IMR-90 (cell line): ENCODE measurements around the gene CMIP. TPM values are rescaled to one million over a fixed set of nuclear protein-coding genes. Genes with fewer than 3 reads are reported as not detected.

ENCODE experiments used
- ATAC-seq: fragments of 200-7000 bp; cut with Tn5 transposase; 2 replicates; pipeline ENCODE4 v1.9.1; 2020; ENCODE audit warnings: low read depth, mild to moderate bottlenecking, moderate library complexity
- BruUV-seq: library from RNA; stranded (reverse); fragments of 400-500 nt; replicated peaks from 2 replicates; lab custom pipeline; 2021; lab: Mats Ljungman, UMichigan
- CTCF ChIA-PET: fragments of 300-600 bp; formaldehyde crosslinking; extraction: SDS; loops from one replicate; lab custom pipeline; 2021; ENCODE audit warnings: antibody characterized with exemption; lab: Yijun Ruan, JAX
- POLR2A ChIA-PET: fragments of 300-600 bp; sonication (Branson Sonifier 250); formaldehyde crosslinking; loops from one replicate; lab custom pipeline; 2022; ENCODE audit warnings: antibody characterized with exemption; ENCODE audit not compliant: unreplicated experiment; lab: Charles Lee
- DNase-seq: peaks from one replicate; pipeline ENCODE4 v3.0.0; 2013
- H2AFZ ChIP-seq: replicated peaks from 2 replicates; pipeline ENCODE3; 2013; ENCODE audit warnings: low read length, mild to moderate bottlenecking; ENCODE audit not compliant: poor library complexity
- H2AK5ac ChIP-seq: 2 replicates; pipeline ENCODE4 v1.6.1; 2013; ENCODE audit warnings: low read depth, low read length, inconsistent platforms
- H2AK9ac ChIP-seq: replicated peaks from 2 replicates; pipeline ENCODE3; 2013; ENCODE audit warnings: mild to moderate bottlenecking, low read depth, low read length, moderate library complexity; ENCODE audit not compliant: poor library complexity
- H2BK120ac ChIP-seq: 2 replicates; pipeline ENCODE4 v1.6.1; 2013; ENCODE audit warnings: low read depth, low read length, inconsistent platforms
- H2BK15ac ChIP-seq: 3 replicates; pipeline ENCODE4 v1.6.1; 2013; ENCODE audit warnings: low read depth, low read length, inconsistent platforms
- H2BK20ac ChIP-seq: 2 replicates; pipeline ENCODE4 v1.6.1; 2013; ENCODE audit warnings: low read depth, mild to moderate bottlenecking, inconsistent platforms, low read length, moderate library complexity
- H2BK5ac ChIP-seq: 2 replicates; pipeline ENCODE4 v1.6.1; 2013; ENCODE audit warnings: mild to moderate bottlenecking, low read depth, low read length, inconsistent platforms; ENCODE audit not compliant: poor library complexity, severe bottlenecking
- H3K14ac ChIP-seq: replicated peaks from 2 replicates; pipeline ENCODE4 v1.6.1; 2013; ENCODE audit warnings: low read depth, low read length, inconsistent platforms
- H3K18ac ChIP-seq: 2 replicates; pipeline ENCODE4 v1.6.1; 2013; ENCODE audit warnings: low read depth, low read length, control low read depth
- H3K23ac ChIP-seq: 2 replicates; pipeline ENCODE4 v1.6.1; 2013; ENCODE audit warnings: low read depth, low read length, inconsistent platforms
- H3K27ac ChIP-seq: 2 replicates; pipeline ENCODE4 v1.5.1; 2013; ENCODE audit warnings: mild to moderate bottlenecking, control low read depth, low read length; ENCODE audit not compliant: insufficient read depth
- H3K27me3 ChIP-seq: 2 replicates; pipeline ENCODE4 v1.6.1; 2013; ENCODE audit warnings: low read length; ENCODE audit not compliant: control insufficient read depth, insufficient read depth
- H3K36me3 ChIP-seq: 2 replicates; pipeline ENCODE4 v1.6.1; 2013; ENCODE audit warnings: low read length, mixed read lengths; ENCODE audit not compliant: control insufficient read depth, insufficient read depth
- H3K4ac ChIP-seq: 2 replicates; pipeline ENCODE4 v1.6.1; 2013; ENCODE audit warnings: low read depth, low read length, inconsistent platforms
- H3K4me1 ChIP-seq: 2 replicates; pipeline ENCODE4 v1.6.1; 2013; ENCODE audit warnings: low read length, mixed read lengths; ENCODE audit not compliant: control insufficient read depth, insufficient read depth
- H3K4me2 ChIP-seq: 2 replicates; pipeline ENCODE4 v1.6.1; 2013; ENCODE audit warnings: low read depth, mild to moderate bottlenecking, control low read depth, low read length, moderate library complexity
- H3K4me3 ChIP-seq: 2 replicates; pipeline ENCODE4 v1.5.1; 2013; ENCODE audit warnings: low read depth, mild to moderate bottlenecking, control low read depth, low read length, moderate library complexity; ENCODE audit not compliant: insufficient read depth
- H3K56ac ChIP-seq: 2 replicates; pipeline ENCODE4 v1.6.1; 2013; ENCODE audit warnings: low read length, inconsistent platforms; ENCODE audit not compliant: insufficient read depth; ENCODE audit errors: extremely low read depth
- H3K79me1 ChIP-seq, 2 experiments: 2 replicates each; pipeline ENCODE4 v1.6.1; 2013; ENCODE audit warnings: low read length in 2 of 2, inconsistent platforms in 1 of 2, low read depth in 1 of 2
- H3K9ac ChIP-seq: 2 replicates; pipeline ENCODE4 v1.6.1; 2013; ENCODE audit warnings: low read depth, low read length, control low read depth
- H3K9me1 ChIP-seq: 2 replicates; pipeline ENCODE4 v1.6.1; 2013; ENCODE audit warnings: low read length, inconsistent platforms; ENCODE audit not compliant: insufficient read depth
- H3K9me3 ChIP-seq: 2 replicates; pipeline ENCODE4 v1.6.1; 2013; ENCODE audit warnings: low read length; ENCODE audit not compliant: control insufficient read depth, insufficient read depth
- H4K20me1 ChIP-seq: 2 replicates; pipeline ENCODE4 v1.6.1; 2013; ENCODE audit warnings: low read length, inconsistent platforms; ENCODE audit not compliant: insufficient read depth
- H4K5ac ChIP-seq: 2 replicates; pipeline ENCODE4 v1.6.1; 2013; ENCODE audit warnings: mild to moderate bottlenecking, low read depth, low read length, control low read depth
- H4K8ac ChIP-seq, 2 experiments: 2 replicates each; pipeline ENCODE4 v1.6.1; 2013; ENCODE audit warnings: low read depth in 2 of 2, low read length in 2 of 2, control low read depth in 1 of 2, inconsistent platforms in 1 of 2
- H4K91ac ChIP-seq: 2 replicates; pipeline ENCODE4 v1.6.1; 2013; ENCODE audit warnings: low read depth, low read length, inconsistent platforms; ENCODE audit not compliant: insufficient read depth
- CEBPB ChIP-seq: IDR thresholded peaks from 2 replicates; pipeline ENCODE4 v1.6.1; 2012; ENCODE audit warnings: low read depth, low read length, improper control_type of control experiment
- MAFK ChIP-seq: IDR thresholded peaks from 2 replicates; pipeline ENCODE4 v1.6.1; 2012; ENCODE audit warnings: low read depth, low read length, improper control_type of control experiment
- NFE2L2 ChIP-seq: fragments of 150-350 bp; IDR thresholded peaks from 2 replicates; pipeline ENCODE4 v1.6.1; 2016; ENCODE audit warnings: low read depth, mild to moderate bottlenecking, low read length
- WGBS, 2 experiments: methylation state at CpG; one replicate each; pipeline versions ENCODE4 v1.1.5 to v1.1.7; 2013; ENCODE audit warnings: missing lambda C conversion rate in 2 of 2; ENCODE audit not compliant: insufficient read length in 1 of 2; ENCODE audit errors: extremely low coverage in 2 of 2; 5-methylcytosine and 5-hydroxymethylcytosine counted together
- dilution Hi-C: fragments of 300-500 bp; cut with HindIII; formaldehyde crosslinking; loops from one replicate; pipeline ENCODE4 v1.14.3; 2018; ENCODE audit warnings: low sequenced_read_pairs; ENCODE audit not compliant: unreplicated experiment
- in situ Hi-C: fragments of 300-500 bp; cut with MboI; formaldehyde crosslinking; loops from 3 replicates; pipeline ENCODE4 v1.14.3; 2019; ENCODE audit warnings: low sequenced_read_pairs, inconsistent platforms, mixed read lengths
- intact Hi-C: fragments of 100-400 bp; cut with micrococcal nuclease; formaldehyde crosslinking; loops from 2 replicates; pipeline ENCODE4 v1.10.0; 2022
- polyA plus RNA-seq, 3 experiments: library from polyadenylated mRNA; depleted of rRNA; stranded (reverse); fragments of >200 nt; gene quantifications; 2 replicates each; pipeline ENCODE4 v1.2.3, GENCODE V29; 2012; ENCODE audit warnings: low replicate concordance in 1 of 3
- total RNA-seq: library from RNA; depleted of rRNA; stranded (reverse); fragments of >200 nt; gene quantifications from 2 replicates; pipeline ENCODE4 v1.2.3, GENCODE V29; 2012
- TF ChIP-seq, protein P1 (sequence below): fragments of 150-350 bp; IDR thresholded peaks from 2 replicates; pipeline ENCODE4 v1.6.1; 2016; ENCODE audit warnings: low read depth, mild to moderate bottlenecking, low read length, moderate library complexity, borderline replicate concordance

CMIP gene
- total and polyA plus RNA-seq, 2 of the 4 experiments (the other 2 are of a cell fraction) = 3.2 to 11.6 TPM

- Histone ChIP-seq H3K79me1 (peaks cover 37 to 76% of the 10 kb centered on the region in 2 experiments), H2BK120ac (no peak overlapping the region), H3K27ac (no peak overlapping the region), H2BK5ac (no peak overlapping the region), H3K14ac (no peak overlapping the region), H3K4me3 (no peak overlapping the region), H2BK15ac (no peak overlapping the region), H3K4ac (no peak overlapping the region), H3K4me2 (no peak overlapping the region), H4K20me1 (peaks cover 70% of the 10 kb centered on the region), H3K27me3 (no peaks in the 10 kb centered on the region), H3K56ac (no peak overlapping the region), H3K18ac (no peak overlapping the region), H3K36me3 (peaks cover 3% of the 10 kb centered on the region; the same call in 1 of the 2 replicates), H3K4me1 (peaks cover 11% of the 10 kb centered on the region), H2BK20ac (no peak overlapping the region), H2AK5ac (no peak overlapping the region), H4K8ac (no peak overlapping the region), H3K9ac (no peak overlapping the region), H4K5ac (no peak overlapping the region), H4K91ac (no peak overlapping the region), H3K23ac (no peak overlapping the region), H3K9me1 (peaks cover 19% of the 10 kb centered on the region), H2AK9ac (no peak overlapping the region), H2AFZ (no peak overlapping the region), H3K9me3 (no peaks in the 10 kb centered on the region)
- TF ChIP-seq NFE2L2 = no peak
- TF ChIP-seq MAFK = no peak
- TF ChIP-seq, protein P1, sequence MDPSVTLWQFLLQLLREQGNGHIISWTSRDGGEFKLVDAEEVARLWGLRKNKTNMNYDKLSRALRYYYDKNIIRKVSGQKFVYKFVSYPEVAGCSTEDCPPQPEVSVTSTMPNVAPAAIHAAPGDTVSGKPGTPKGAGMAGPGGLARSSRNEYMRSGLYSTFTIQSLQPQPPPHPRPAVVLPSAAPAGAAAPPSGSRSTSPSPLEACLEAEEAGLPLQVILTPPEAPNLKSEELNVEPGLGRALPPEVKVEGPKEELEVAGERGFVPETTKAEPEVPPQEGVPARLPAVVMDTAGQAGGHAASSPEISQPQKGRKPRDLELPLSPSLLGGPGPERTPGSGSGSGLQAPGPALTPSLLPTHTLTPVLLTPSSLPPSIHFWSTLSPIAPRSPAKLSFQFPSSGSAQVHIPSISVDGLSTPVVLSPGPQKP = no peak
- TF ChIP-seq CEBPB = no peak
- ChIA-PET POLR2A (no interaction called here), CTCF (no interaction called here)
- dilution Hi-C loops = no loop called here
- no TSS peak for BruUV-seq
- no peak for ATAC-seq
- 94% methylated on average over 6 of the region's 8 CpGs; no CpG with 5 or more reads in 1 of the 2 experiments for WGBS, 2 experiments
- DNase-seq = no peak
- in situ Hi-C loops = no loop called here
- intact Hi-C loops = no loop called here
These were observed 27.3 kb downstream of the CMIP start for GRCh38 chr16:81471882-81472281.
